Right renal pelvis (tissue), 4 donors: ENCODE data around the gene PEX11G. TPM values are rescaled to one million over a fixed set of nuclear protein-coding genes. Genes with fewer than 3 reads are reported as not detected.
A peak's percentile ranks its signal among the peaks of the same experiment; 100 is the strongest.

ENCODE experiments used
- DNase-seq, 4 donors: peaks; one replicate each; pipeline ENCODE4 v3.0.0-alpha.2; 2013; ENCODE audit warnings: low read depth in 4 of 4, low spot score in 3 of 4, missing footprints in 1 of 4
- polyA plus RNA-seq, 4 donors: library from polyadenylated mRNA; unstranded; fragments of 120-200 nt; gene quantifications; one replicate each; pipeline ENCODE4 v1.2.1, GENCODE V29; 2013; ENCODE audit not compliant: insufficient read length in 4 of 4

PEX11G gene
- polyA plus RNA-seq, 4 donors, result 4.9 to 9.3 (median 5.6) TPM

GRCh38 chr19:7522072-7522922 lies 33.5 kb upstream of the PEX11G start, which contains the start of gene MCOLN1:
Gene MCOLN1 (plus strand): TSS chr19:7522624. CDS start chr19:7522751, 127 bp downstream.
- DNase-seq, result peak; percentile 92 to 98 (median 94)

DNA sequence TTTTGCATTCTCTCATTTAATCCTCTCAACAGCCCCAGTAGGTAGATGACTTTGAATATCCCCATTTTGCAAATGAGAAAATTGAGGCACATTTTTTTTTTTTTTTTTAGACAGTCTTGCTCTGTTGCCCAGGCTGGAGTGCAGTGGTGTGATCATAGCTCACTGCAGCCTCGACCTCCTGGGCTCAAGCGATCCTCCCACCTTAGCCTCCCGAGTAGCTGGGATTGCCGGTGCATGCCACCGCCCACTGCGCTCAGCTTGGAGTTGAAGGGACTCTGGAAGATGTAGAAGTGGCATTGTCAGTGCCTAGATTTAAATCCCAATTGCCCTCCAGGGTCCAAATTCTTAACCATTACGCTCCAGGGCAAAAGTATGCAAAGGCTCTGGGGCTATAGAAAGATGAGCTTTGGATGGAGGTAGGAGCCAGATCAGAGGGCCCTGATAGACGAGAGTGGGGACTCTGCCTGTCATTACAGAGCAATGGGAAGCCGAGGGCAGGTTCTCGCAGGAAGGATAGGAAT lies 32.8 kb upstream of the PEX11G start:
- no peak for DNase-seq

GRCh38 chr19:7520131-7521051 lies 31.6 kb upstream of the PEX11G start:
- no peak for DNase-seq

DNA sequence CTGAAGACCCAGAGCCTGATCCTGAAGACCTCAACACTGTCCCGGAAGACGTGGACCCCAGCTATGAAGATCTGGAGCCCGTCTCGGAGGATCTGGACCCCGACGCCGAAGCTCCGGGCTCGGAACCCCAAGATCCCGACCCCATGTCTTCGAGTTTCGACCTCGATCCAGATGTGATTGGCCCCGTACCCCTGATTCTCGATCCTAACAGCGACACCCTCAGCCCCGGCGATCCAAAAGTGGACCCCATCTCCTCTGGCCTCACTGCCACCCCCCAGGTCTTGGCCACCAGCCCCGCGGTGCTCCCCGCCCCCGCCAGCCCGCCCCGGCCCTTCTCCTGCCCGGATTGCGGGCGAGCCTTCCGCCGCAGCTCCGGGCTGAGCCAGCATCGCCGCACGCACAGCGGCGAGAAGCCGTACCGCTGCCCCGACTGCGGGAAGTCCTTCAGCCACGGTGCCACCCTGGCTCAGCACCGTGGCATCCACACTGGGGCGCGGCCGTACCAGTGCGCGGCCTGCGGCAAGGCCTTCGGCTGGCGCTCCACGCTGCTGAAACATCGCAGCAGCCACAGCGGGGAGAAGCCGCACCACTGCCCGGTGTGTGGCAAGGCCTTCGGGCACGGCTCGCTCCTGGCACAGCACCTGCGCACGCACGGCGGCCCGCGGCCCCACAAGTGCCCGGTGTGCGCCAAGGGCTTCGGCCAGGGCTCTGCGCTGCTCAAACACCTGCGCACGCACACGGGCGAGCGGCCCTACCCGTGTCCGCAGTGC lies 30.7 kb upstream of the PEX11G start:
- no peak for DNase-seq

- no peak for DNase-seq
These were observed 28.0 kb upstream of the PEX11G start for GRCh38 chr19:7516878-7517277.

DNA sequence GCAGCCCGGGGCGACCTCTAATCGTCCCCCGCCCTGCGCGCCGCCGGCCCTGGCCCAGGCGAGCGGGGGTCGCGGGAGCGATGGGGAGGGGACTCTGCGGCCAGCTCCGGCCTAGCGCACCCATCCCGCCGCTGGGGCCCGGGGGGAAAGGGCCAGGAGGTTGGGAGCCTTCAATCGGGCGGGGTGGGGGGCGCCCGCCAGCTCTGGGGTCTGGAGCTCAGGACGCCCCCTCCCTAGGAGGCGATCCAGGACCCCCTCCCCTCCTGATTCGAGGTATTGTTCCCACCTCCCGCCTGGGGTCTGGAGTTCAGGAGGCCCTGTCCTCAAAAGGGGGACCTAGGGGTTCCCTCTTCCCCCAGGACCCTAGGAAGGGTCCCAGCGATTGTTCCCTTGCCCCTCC lies 27.5 kb upstream of the PEX11G start:
- no peak for DNase-seq

- DNase-seq, result peak in 1 of 4 donors; percentile 68
These were observed 26.9 kb upstream of the PEX11G start, which contains the start of gene ZNF358 for GRCh38 chr19:7515645-7516151. Gene ZNF358 (plus strand): TSS chr19:7516103. CDS start chr19:7519243, 3,140 bp downstream.

DNA sequence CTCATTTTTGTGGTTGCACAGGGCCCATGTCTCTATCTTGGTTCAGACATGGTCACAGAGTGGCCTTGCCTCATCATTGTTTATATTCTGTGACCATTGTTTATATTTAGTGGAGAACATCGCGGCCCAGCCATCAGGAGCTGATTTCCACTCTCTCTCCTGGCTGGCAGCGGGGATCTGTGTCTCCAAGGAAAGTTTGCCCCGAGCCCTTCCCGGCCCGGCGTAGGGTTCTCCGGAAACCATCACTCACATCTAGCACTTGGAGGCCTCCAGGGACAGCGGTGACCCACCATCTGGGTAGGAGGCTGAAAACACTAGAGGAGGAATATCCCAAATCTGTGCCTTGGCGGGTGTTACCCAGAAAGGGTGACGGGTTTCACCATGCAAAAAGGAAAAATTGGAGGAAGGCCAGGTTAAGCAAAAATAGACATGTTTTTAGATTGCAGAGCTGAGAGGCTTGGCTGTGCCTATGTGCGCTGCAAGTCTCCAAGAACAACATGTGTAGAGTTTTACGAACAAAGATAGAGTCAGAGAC lies 26.3 kb upstream of the PEX11G start:
- no peak for DNase-seq

DNA sequence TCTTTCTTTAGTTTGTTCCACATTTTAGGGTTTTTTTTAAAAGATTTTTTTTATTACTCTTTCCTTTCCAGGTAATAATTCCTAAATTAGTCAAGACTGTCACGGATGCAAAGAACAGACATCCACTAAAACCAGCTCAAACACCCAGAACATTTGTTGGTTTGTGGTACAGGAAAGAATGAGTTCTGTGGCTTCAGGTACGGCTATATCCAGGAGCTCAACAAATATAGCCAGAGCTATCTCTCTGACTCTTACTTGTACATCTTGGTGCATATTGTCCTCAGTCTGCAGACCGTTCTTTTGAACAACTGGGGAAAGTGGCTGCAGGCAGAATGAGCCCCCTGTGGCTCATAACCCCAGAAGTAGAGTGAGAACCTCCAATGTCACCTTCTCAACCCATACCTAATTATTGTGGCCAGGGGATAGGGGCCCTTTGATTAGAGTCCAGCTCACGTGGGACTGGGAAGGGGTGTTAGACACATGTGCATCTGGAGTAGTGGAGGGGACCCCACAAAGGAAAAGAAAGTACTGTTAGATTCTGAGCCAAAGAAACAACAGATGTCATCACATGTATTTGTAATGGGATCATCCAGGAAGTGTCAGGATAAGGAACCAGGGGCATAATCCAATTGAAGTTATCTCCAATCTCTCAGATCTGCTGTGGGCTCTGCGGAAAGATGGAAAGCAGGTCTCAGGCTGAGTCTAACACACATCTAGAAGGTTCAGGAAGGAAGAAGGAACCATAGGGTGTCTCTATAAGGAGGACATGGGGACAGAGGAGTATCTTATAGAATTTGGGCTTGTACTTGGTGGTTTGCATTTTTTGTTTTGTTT lies 25.2 kb upstream of the PEX11G start:
- no peak for DNase-seq

- DNase-seq, result no peak
These were observed 23.6 kb upstream of the PEX11G start for GRCh38 chr19:7512400-7512851.

- DNase-seq, result no peak
These were observed 20.8 kb upstream of the PEX11G start for GRCh38 chr19:7509625-7510024.

GRCh38 chr19:7507884-7508283 lies 19.0 kb upstream of the PEX11G start:
- no peak for DNase-seq

DNA sequence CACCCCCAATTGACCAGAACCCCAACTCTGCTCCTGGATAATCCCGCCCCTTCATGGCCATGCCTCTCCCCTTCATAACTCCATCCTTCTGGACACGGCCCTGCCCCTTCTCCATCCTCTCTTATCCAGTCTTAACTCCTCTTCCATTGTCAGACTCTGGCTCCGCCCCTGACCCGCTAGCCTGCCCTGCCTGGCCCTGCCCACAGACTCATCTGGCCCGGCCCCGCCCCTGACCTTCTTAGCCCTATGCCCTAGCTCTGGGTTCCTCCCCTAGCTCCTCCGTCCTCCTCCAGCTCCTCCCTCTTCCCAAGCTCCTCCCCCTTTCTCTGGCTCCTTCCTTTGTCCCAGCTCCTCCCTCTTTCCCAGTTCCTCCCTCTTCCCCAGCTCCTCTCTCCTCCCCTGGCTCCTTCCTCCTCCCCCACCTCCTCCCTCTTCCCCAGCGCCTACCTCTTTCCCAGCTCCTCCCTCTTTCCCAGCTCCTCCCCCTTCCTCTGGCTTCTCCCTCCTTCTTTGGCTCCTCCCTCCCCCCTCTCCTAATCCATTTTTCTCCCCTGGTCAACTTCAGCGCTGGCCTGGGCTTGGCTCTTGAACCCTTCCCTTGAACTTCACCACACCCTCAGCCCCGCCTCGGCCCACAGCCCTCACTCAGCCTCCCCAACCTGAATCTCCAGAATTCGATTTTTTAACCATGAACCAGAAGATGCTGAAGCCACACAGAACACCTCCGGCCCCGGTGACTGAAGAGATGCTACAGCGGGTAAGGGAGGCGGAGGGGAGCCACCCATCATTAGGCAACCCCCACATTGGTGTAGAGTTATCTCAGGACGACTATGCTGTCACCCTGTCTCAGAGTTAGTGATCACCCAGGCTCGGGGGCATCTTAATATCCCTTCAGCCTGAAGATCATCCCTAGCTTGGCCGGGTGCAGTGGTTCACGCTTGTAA lies 17.8 kb upstream of the PEX11G start:
- no peak for DNase-seq

DNA sequence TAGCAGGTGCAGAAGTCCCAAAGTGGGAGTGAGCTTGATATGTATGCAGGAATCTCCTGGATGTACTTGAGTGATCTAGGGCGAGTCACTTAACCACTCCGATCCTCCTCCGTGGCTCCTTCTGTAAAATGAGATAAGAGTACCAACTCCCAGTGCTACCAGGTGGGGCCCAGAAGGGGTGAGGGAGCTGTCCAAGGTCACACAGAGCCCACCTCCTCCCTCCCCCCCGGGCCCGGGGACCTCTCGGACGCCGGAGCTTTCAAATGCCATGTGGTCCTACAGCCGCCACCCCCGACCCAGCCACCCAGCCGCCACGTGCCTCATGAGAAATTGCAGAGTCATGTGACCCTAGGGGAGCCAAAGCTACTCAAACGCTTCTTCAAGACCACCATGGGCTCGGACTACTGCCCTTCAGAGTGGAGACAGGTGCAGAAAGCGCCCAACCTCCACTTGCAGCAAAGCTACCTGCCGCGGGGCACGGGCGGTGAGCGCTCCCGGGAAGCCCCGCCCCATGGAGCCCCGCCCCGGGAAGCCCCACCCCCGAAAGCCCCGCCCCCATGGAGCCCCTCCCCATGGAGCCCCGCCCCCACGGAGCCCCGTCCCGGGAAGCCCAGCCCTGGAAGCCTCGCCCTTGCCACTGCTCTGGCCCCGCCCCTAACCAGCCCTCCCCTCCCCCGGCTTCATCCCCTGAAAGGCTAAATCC lies 17.0 kb upstream of the PEX11G start:
- no peak for DNase-seq

DNA sequence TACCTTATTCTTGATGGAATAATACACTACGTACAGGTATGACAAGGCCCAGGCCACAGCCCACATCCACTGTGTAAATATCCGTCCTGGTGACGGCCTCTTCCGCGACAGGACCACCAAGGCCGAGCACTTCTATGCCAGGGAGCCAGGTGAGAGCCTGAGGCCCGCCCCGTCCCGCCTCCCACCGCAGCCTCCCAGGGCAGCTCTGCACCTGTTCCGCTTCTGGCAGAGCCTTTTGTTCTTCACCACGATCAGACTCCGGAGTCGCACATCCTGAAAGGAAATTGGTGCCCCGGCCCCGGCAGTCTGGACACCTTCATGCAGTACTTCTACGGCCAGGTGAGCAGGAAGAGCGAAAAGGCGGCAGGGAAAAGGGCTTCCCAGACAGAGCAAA lies 16.4 kb upstream of the PEX11G start:
- no peak for DNase-seq

GRCh38 chr19:7504684-7505083 lies 15.8 kb upstream of the PEX11G start:
- DNase-seq, result no peak

- DNase-seq, result no peak
These were observed 13.7 kb upstream of the PEX11G start for GRCh38 chr19:7502552-7502951.
